A673 (cell line): ENCODE results near the gene KRI1. TPM values are rescaled to one million over a fixed set of nuclear protein-coding genes. Genes with fewer than 3 reads are reported as not detected.

Experiments used
- BruUV-seq: library from RNA; stranded (reverse); fragments of 400-500 nt; replicated peaks from 2 replicates; lab custom pipeline; 2021; lab: Mats Ljungman, UMichigan
- CTCF ChIA-PET: fragments of 300-600 bp; sonication (Branson Sonifier 250); formaldehyde crosslinking; loops from one replicate; lab custom pipeline; 2022; ENCODE audit warnings: antibody characterized with exemption; lab: Charles Lee
- POLR2A ChIA-PET: fragments of 300-600 bp; sonication (Branson Sonifier 250); formaldehyde crosslinking; loops from one replicate; lab custom pipeline; 2022; ENCODE audit warnings: antibody characterized with exemption; ENCODE audit not compliant: low non-redundant PET; lab: Charles Lee
- DNase-seq: peaks from one replicate; pipeline ENCODE4 v3.0.0-alpha.2; 2015; ENCODE audit warnings: low spot score
- H3K27ac ChIP-seq: fragments of 200-600 bp; sonication (generic); 2 replicates; pipeline ENCODE4 v1.5.1; 2016; ENCODE audit warnings: mixed run types, low read depth, mild to moderate bottlenecking, mixed read lengths, antibody characterized with exemption, low read length; ENCODE audit not compliant: poor library complexity, severe bottlenecking
- H3K27me3 ChIP-seq: fragments of 200-600 bp; sonication (generic); replicated peaks from 2 replicates; pipeline ENCODE4 v1.6.1; 2017; ENCODE audit warnings: mixed run types, low read depth, mild to moderate bottlenecking, mixed read lengths, antibody characterized with exemption, low read length; ENCODE audit not compliant: insufficient read depth, poor library complexity
- H3K36me3 ChIP-seq: fragments of 200-600 bp; sonication (generic); 2 replicates; pipeline ENCODE4 v1.6.1; 2016; ENCODE audit warnings: mixed run types, mild to moderate bottlenecking, mixed read lengths, antibody characterized with exemption, low read length; ENCODE audit not compliant: insufficient read depth, poor library complexity, severe bottlenecking
- H3K4me1 ChIP-seq: fragments of 200-600 bp; sonication (generic); 2 replicates; pipeline ENCODE4 v1.6.1; 2017; ENCODE audit warnings: mixed run types, mild to moderate bottlenecking, mixed read lengths, antibody characterized with exemption, low read length; ENCODE audit not compliant: insufficient read depth, poor library complexity, severe bottlenecking
- H3K4me3 ChIP-seq: fragments of 200-600 bp; sonication (generic); 2 replicates; pipeline ENCODE4 v1.5.1; 2016; ENCODE audit warnings: low read depth, mixed run types, mild to moderate bottlenecking, mixed read lengths, low read length; ENCODE audit not compliant: poor library complexity, severe bottlenecking
- H3K9me3 ChIP-seq: fragments of 200-600 bp; sonication (generic); 2 replicates; pipeline ENCODE4 v1.6.1; 2016; ENCODE audit warnings: mixed run types, low read depth, mild to moderate bottlenecking, mixed read lengths, antibody characterized with exemption, low read length; ENCODE audit not compliant: poor library complexity, severe bottlenecking
- CTCF ChIP-seq: fragments of 300-800, 200-600 bp; sonication (generic); conservative IDR thresholded peaks from 2 replicates; pipeline ENCODE4 v1.5.1; 2017; ENCODE audit warnings: low read depth, mild to moderate bottlenecking, antibody characterized with exemption, low read length, moderate library complexity, mixed read lengths
- EZH2 ChIP-seq: fragments of 200-600 bp; sonication (generic); IDR thresholded peaks from 2 replicates; pipeline ENCODE4 v1.6.1; 2017; ENCODE audit warnings: borderline replicate concordance, low read depth, mild to moderate bottlenecking, mixed read lengths, antibody characterized with exemption, low read length; ENCODE audit not compliant: poor library complexity, severe bottlenecking
- intact Hi-C: fragments of 100-400 bp; cut with micrococcal nuclease; formaldehyde crosslinking; loops from one replicate; pipeline ENCODE4 v1.10.0; 2022; ENCODE audit not compliant: unreplicated experiment
- total RNA-seq: library from RNA; stranded (reverse); gene quantifications from 2 replicates; pipeline ENCODE4 v1.2.3, GENCODE V29; 2021

KRI1 gene
- total RNA-seq, 1 experiment from 2014 or later, result 47.8 TPM

- Histone ChIP-seq H3K9me3 (no peaks in the 10 kb centered on the region), H3K4me1 (no peaks in the 10 kb centered on the region), H3K27me3 (peaks cover 30% of the 10 kb centered on the region), H3K27ac (no peak overlapping the region), H3K4me3 (peak overlapping the region; percentile 10), H3K36me3 (no peaks in the 10 kb centered on the region)
- ChIA-PET POLR2A (no interaction called here), CTCF (no interaction called here)
- peak; percentile 48 for DNase-seq
- intact Hi-C loops, result no loop called here
- no peak for TF ChIP-seq EZH2
- TF ChIP-seq CTCF, result peak; percentile 35; the same call in 1 of the 2 replicates
- BruUV-seq, result no TSS peak
Observed at GRCh38 chr19:10514211-10515145, 51.3 kb downstream of the KRI1 start.

- TF ChIP-seq EZH2 (peak; percentile 36), CTCF (no peak)
- intact Hi-C loops, result no loop called here
- BruUV-seq, result no TSS peak
- peaks cover 30% of the 10 kb centered on the region for H3K27me3 ChIP-seq
- H3K36me3 ChIP-seq, result no peaks in the 10 kb centered on the region
- H3K9me3 ChIP-seq, result no peaks in the 10 kb centered on the region
- no peaks in the 10 kb centered on the region for H3K4me1 ChIP-seq
- H3K4me3 ChIP-seq, result no peak overlapping the region
- ChIA-PET CTCF (no interaction called here), POLR2A (no interaction called here)
- DNase-seq, result no peak
- no peak overlapping the region for H3K27ac ChIP-seq
Observed at GRCh38 chr19:10513223-10513622, 52.6 kb downstream of the KRI1 start.

- TF ChIP-seq EZH2, result no peak
- TF ChIP-seq CTCF, result peak; percentile 84
- Histone ChIP-seq H3K9me3 (no peaks in the 10 kb centered on the region), H3K27me3 (peaks cover 30% of the 10 kb centered on the region), H3K27ac (no peak overlapping the region), H3K4me3 (no peak overlapping the region), H3K4me1 (no peaks in the 10 kb centered on the region), H3K36me3 (no peaks in the 10 kb centered on the region)
- DNase-seq, result peak; percentile 24
- ChIA-PET CTCF (no interaction called here), POLR2A (interaction anchor here (0.6 to 0.7 kb wide), 2 partner anchors 109 to 151 kb away, joined by 4 to 7 read pairs; no protein-coding TSS in a partner anchor)
- intact Hi-C loops, result no loop called here
- no TSS peak for BruUV-seq
Observed at GRCh38 chr19:10510301-10510802, 55.5 kb downstream of the KRI1 start.
